Measurements from ENCODE around the gene DLG2. TPM values are rescaled to one million over a fixed set of nuclear protein-coding genes. Genes with fewer than 3 reads are reported as not detected.

DLG2 gene
- total RNA-seq, 1 donor = 3.0 TPM

DNA sequence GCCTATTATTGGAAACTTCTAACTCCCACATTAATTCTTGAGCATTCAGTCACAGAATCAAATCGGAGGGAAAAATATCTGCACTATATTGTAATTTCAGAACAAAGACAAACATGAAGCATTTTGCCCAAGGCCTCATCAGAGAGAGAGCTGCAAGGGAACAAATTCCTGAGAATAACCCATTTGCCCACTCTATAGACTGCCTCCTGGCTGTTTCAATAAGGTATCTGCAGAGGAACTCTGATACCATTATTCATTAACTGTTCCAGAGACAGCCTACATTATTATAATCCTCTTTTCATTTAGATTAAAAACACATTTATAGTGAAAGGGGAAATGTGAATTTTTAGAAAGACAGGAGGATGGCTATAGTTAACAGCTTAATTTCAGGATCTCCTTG is 663.9 kb downstream of the DLG2 start:
- no peak for DNase-seq (ENCODE audit: low read depth)
- no peak overlapping the region for H3K4me3 ChIP-seq (ENCODE audit: low read depth, low read length)
- TF ChIP-seq, protein P1, sequence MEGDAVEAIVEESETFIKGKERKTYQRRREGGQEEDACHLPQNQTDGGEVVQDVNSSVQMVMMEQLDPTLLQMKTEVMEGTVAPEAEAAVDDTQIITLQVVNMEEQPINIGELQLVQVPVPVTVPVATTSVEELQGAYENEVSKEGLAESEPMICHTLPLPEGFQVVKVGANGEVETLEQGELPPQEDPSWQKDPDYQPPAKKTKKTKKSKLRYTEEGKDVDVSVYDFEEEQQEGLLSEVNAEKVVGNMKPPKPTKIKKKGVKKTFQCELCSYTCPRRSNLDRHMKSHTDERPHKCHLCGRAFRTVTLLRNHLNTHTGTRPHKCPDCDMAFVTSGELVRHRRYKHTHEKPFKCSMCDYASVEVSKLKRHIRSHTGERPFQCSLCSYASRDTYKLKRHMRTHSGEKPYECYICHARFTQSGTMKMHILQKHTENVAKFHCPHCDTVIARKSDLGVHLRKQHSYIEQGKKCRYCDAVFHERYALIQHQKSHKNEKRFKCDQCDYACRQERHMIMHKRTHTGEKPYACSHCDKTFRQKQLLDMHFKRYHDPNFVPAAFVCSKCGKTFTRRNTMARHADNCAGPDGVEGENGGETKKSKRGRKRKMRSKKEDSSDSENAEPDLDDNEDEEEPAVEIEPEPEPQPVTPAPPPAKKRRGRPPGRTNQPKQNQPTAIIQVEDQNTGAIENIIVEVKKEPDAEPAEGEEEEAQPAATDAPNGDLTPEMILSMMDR (IDR thresholded peaks at IDR 0.05; ENCODE audit: insufficient read depth, low read length) = no peak

DNA sequence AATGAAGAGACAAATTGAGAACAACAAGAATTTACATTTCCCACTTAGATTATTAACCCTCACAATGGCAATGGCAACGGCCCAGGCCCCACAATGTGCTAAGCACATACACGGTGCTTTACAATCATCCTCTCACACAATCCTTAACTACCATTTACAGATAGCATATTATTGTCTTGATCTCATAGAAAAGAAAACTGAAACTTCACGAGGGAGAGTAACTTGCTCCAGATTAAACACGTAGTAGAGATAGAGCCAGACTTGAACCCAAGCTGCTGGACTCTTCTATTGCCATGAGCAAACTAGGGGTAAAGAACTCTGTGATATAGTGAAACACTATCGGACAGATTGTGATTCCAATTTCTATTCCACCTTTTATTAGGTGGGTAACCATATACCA is 665.1 kb downstream of the DLG2 start:
- TF ChIP-seq, protein P1 (IDR thresholded peaks at IDR 0.05; ENCODE audit: insufficient read depth, low read length) = no peak
- DNase-seq (ENCODE audit: low read depth) = no peak
- no peak overlapping the region for H3K4me3 ChIP-seq (ENCODE audit: low read depth, low read length)

GRCh38 chr11:84958295-84958694 is 668.8 kb downstream of the DLG2 start:
- no peak overlapping the region for H3K4me3 ChIP-seq (ENCODE audit: low read depth, low read length)
- TF ChIP-seq, protein P1 (IDR thresholded peaks at IDR 0.05; ENCODE audit: insufficient read depth, low read length) = no peak
- no peak for DNase-seq (ENCODE audit: low read depth)

DNA sequence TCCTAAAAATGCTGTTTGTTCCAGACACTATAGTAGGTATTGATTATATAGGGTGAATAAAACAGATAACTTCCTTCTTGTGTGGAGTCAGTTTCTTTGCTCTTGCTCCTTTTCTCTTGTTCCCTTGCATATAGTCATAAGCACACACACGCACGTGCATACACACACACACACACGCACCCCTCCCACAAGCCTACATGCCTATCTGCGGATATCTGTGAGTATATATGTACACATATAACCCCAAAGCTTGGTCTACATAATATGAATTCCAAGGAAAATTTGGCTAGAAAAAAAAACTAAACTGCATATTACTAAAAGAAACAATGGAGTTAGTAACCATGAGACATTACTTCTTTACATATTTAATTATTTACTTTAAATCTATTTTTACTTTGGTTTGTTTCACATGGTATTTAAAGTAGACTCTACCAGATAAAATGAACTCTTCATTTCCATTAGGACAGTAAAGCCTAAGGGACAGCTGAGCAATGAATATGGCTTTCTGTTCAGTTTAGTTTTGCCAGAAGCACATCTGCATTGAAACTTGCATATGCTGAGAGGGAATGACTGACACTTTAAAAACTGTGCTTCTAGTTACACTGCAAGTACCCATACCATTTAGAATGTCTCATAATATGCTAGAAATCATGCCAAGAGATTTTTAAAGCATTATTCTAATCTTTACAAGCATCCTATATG is 676.4 kb downstream of the DLG2 start:
- no peak for DNase-seq (ENCODE audit: low read depth)
- no peak overlapping the region for H3K4me3 ChIP-seq (ENCODE audit: low read depth, low read length)
- TF ChIP-seq, protein P1 (IDR thresholded peaks at IDR 0.05; ENCODE audit: insufficient read depth, low read length) = no peak

GRCh38 chr11:84947970-84948580 is 679.1 kb downstream of the DLG2 start:
- TF ChIP-seq, protein P1 (IDR thresholded peaks at IDR 0.05; ENCODE audit: insufficient read depth, low read length) = no peak
- DNase-seq (ENCODE audit: low read depth) = peak; percentile 7
- no peak overlapping the region for H3K4me3 ChIP-seq (ENCODE audit: low read depth, low read length)

GRCh38 chr11:84947070-84947469 is 680.1 kb downstream of the DLG2 start:
- H3K4me3 ChIP-seq (ENCODE audit: low read depth, low read length) = no peak overlapping the region
- TF ChIP-seq, protein P1 (IDR thresholded peaks at IDR 0.05; ENCODE audit: insufficient read depth, low read length) = no peak
- DNase-seq (ENCODE audit: low read depth) = no peak
